Transverse colon (tissue), 4 donors: ENCODE results near the gene FAM217B.

Source experiments
- EP300 ChIP-seq: sonication (generic); formaldehyde crosslinking; IDR thresholded peaks from one replicate; pipeline ENCODE4 v1.6.1; 2017; ENCODE audit warnings: antibody characterized with exemption, low read depth
- POLR2A ChIP-seq: fragments of 450-650 bp; IDR thresholded peaks from one replicate; pipeline ENCODE4 v1.6.1; 2016; ENCODE audit warnings: antibody characterized with exemption, mild to moderate bottlenecking, moderate library complexity
- POLR2AphosphoS5 ChIP-seq, 3 donors: sonication (generic); formaldehyde crosslinking; IDR thresholded peaks; one replicate each; pipeline ENCODE4 v1.6.1; 2016; ENCODE audit warnings: antibody characterized with exemption in 3 of 3
- TF ChIP-seq, protein P1 (sequence below), 5 experiments: fragments of 200-600 bp in 3 of 5; fragments of 450-650 bp in 2 of 5; sonication (generic) in 3 of 5; IDR thresholded peaks; 1 replicate in 2 of 5; 2 replicates in 3 of 5; pipeline ENCODE4 v1.5.1; 2016 to 2017; ENCODE audit warnings: antibody characterized with exemption in 5 of 5, inconsistent platforms in 3 of 5, mild to moderate bottlenecking in 2 of 5, moderate library complexity in 1 of 5

DNA sequence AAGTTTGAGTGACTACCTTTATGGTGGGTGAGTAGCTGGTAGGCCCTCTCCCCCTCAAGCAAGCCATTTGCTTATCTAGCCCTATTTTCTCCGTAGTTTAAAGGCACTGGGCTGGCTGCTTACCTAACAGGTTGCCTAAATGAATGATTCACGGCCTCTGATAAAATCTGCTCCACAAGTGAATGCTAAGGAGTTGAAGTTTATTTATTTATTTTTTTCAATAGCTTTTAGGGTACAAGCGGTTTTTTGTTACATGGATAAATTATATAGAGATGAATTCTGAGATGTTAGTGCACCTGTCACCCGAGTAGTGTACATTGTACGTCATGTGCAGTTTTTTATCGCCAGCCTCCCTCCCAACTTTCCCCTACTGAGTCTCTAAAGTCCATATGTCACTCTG is 9.7 kb downstream of the FAM217B start:
- TF ChIP-seq POLR2A (no peak), POLR2AphosphoS5 (IDR thresholded peaks at IDR 0.05) (no peak), EP300 (no peak)
- TF ChIP-seq, protein P1, sequence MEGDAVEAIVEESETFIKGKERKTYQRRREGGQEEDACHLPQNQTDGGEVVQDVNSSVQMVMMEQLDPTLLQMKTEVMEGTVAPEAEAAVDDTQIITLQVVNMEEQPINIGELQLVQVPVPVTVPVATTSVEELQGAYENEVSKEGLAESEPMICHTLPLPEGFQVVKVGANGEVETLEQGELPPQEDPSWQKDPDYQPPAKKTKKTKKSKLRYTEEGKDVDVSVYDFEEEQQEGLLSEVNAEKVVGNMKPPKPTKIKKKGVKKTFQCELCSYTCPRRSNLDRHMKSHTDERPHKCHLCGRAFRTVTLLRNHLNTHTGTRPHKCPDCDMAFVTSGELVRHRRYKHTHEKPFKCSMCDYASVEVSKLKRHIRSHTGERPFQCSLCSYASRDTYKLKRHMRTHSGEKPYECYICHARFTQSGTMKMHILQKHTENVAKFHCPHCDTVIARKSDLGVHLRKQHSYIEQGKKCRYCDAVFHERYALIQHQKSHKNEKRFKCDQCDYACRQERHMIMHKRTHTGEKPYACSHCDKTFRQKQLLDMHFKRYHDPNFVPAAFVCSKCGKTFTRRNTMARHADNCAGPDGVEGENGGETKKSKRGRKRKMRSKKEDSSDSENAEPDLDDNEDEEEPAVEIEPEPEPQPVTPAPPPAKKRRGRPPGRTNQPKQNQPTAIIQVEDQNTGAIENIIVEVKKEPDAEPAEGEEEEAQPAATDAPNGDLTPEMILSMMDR (IDR thresholded peaks at IDR 0.05): no peak
